Measurements from ENCODE around the gene MISFA.
A peak's percentile ranks its signal among the peaks of the same experiment; 100 is the strongest.
"Not testable (repeated sequence)": the region's sequence is repeated elsewhere in the genome, so short reads cannot be mapped to it uniquely, and the experiment has no call there.

The MISFA gene

GRCh38 chr11:18618342-18619025 lies 18.9 kb downstream of the MISFA start:
- no peak for FAIRE-seq

DNA sequence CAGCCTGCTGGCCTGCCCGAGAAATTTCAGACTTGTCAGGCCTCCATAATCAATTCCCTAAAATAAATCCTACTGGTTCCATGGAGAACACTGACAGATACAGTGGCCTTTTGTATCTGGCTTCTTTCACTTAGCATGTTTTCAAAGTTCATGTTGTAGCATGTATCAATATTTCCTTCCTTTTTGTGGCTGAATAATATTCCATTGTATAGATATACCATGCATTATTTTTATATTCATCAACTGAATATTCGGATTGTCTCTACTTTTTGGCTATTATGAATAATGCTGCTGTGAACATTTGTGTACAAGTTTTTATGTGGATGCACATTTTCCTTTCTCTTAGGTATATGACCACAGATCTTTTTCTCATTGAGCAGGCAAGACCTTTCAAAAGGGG lies 24.1 kb downstream of the MISFA start:
- no peak for FAIRE-seq

DNA sequence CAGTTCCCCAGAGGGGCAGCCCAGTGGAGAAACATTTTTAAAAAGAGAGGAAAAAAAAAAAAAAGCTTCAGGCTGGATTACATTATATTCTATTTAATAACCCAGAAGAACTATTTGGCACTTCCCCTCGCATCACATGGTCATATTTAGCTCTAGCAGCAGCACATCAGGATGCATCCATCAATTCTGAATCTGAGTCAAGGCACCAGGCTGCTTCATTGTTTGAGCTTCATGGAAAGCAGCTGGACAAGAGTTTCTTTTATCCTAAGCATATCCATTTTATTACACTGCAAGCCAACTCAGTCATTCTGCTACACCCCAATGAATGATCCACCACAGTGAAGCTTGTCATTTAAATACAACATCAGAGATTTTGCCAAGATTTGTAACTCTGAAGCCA lies 24.6 kb downstream of the MISFA start:
- FAIRE-seq: no peak

GRCh38 chr11:18632841-18633240 lies 33.3 kb downstream of the MISFA start:
- FAIRE-seq: no peak

DNA sequence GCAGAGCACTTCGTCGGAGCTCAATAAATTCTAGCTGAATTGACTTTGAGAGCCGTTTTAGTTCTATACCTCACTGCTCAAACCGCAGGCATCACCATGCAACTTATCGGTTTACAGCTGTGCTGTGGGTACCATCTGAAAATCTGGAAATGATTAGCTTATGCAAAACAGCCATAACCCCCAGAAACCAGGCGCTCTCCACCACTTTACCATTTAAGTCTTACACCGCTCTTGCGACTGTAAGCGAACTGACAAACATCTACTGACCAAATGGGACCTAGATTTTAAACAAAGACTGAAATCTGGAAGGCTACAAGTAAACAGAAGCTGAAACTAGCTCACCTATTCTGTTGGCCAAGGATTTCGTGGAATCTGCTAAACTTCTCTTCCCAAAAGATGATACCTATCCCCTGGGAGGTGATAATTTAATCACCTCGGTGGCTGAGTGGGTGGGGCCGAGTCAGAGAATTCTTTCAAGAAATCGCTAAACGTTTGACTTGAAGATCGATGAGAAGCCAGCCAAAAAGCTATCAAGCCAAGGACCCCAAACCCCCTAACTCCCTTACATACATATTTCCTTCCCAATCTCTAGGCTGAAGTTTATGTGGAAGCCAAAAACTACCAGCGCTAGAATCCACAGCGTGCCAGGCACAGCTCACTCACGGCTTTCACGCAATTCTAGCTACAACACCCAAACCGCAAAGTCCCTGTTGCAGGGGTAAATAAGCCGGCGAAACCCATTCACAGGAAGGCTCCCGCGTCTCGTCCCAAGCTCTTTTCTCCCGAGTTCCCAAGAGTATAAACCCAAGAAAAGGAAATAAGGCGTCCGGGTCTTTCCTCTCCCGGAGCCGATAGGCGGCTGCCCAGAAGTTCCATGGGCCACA lies 33.9 kb downstream of the MISFA start:
- FAIRE-seq: no peak

DNA sequence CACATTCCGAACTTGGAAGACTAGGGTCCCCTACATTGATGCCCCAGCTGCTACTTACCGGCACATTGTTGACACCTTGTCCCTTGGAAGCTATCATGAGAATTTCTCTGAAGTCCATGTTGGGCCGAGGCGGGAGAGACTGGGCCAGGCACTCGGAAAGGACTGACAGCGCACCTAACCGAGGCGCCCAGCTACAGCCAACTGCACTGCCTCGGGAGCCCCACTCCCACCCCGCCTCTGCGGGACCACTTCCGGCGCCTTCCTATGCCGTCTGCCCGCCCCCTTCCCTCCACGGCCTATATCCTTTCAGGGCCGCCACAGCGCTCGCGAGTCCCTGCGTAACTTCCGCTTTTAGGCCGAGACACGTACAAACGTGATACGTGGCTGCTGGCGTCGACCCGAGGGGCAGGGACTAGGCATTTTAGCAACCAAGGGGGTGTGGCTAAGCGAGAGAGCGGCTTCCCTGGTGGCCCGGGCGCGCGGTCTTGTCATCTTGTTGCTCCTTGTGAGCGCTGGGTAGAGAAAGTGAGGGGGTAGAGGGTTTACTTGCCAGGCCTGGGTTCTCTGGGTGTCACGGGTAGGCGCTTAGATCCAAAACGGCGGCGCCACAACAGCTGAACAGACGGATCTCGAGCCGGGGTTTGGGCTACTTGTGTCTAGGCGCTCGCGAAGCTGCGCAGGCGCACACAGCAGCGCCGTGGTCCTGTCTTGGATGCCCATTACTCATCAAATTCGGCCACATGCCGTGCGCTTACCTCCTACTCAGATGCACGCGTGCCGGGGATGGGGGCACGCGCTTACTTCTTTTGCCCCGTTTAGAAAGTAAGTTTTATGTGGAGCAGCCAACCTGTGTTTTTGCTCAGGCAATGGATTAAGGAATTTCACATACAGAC lies 34.8 kb downstream of the MISFA start, which contains the start of gene SPTY2D1:
Gene SPTY2D1, minus strand, starts transcription at position 203 of the 893 bp plus-strand sequence. Its CDS starts 85 bp downstream, at position 118.
- peak; percentile 92 for FAIRE-seq

DNA sequence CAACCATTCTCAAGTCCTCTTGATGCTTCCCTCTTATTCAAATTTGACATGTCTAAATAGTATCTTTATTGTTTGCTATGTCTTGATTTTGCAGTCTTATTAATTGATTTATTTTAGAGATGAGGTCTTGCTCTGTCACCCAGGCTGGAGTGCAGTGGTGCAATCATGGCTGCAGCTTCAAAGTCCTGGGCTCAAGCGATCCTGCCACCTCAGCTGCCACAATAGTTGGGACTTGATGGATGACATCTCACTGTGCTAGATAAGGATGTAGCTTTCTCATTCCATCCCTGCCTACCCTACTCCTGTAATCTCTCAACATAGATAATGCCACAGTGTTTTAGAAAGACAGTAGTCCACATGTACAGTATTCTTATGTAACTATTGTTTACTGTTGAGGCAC lies 42.1 kb downstream of the MISFA start:
- FAIRE-seq: no peak

- FAIRE-seq: not testable (repeated sequence)
Measured at GRCh38 chr11:18643034-18643433, 43.4 kb downstream of the MISFA start.

DNA sequence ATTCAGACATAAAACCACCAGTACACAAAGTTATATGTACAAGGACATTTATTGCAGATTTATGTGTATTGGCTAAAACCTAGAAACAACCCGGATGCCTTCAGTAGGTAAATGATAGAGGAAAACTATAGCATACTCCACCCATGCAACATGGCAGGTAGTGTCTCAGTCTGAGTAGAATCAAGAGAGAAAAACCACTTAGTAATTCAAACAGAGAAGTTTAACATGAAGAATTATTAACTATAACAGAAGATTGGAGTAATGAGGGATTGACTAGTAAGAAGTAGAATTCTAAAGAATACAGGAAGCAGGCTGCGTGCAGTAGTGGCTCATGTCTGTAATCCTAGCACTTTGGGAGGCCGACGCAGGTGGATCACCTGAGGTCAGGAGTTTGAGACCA lies 50.8 kb downstream of the MISFA start:
- FAIRE-seq: no peak

- no peak for FAIRE-seq
Measured at GRCh38 chr11:18650859-18651557, 51.4 kb downstream of the MISFA start.

All from islet of Langerhans (tissue), 1 donor.